Upper lobe of left lung (tissue), 4 donors: ENCODE measurements around the gene UBE2E2.

Experiments
- POLR2A ChIP-seq, 4 donors: fragments of 450-650 bp; IDR thresholded peaks; one replicate each; pipeline ENCODE4 v1.5.1; 2016 to 2017; ENCODE audit warnings: antibody characterized with exemption in 4 of 4, mild to moderate bottlenecking in 2 of 4
- TF ChIP-seq, protein P1 (sequence below), 6 experiments: fragments of 450-650 bp in 4 of 6; fragments of 200-600 bp in 2 of 6; sonication (generic) in 2 of 6; IDR thresholded peaks; one replicate each; pipeline ENCODE4 v1.5.1; 2016 to 2019; ENCODE audit warnings: antibody characterized with exemption in 6 of 6

DNA sequence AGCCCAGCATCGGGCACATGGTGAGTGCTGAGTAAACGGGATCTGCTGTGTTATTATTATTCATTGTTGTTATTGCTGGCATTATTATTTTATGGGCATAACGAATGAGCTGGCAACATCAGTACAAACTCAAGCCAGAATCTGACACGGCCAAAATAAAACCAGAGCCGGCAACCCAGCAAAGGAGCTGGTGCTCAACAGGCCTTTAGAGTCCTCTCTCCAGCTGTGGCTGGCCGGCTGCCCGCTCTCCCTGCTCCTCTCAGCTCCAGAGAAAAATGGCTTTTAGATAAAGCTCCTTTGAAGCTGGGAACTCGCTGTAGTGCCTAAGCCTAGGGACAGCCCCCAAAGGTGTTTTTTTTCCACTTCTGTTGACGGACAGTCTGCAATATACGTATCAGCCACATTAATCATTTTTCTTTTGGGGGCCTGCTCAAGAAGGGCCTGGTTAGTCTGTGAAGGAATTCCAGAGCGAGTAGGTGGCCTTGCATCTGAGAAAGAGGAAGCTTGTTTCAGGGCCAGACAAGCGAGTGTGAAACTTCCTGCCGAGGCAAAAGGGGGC, 408.7 kb downstream of the UBE2E2 start:
- TF ChIP-seq, protein P1, sequence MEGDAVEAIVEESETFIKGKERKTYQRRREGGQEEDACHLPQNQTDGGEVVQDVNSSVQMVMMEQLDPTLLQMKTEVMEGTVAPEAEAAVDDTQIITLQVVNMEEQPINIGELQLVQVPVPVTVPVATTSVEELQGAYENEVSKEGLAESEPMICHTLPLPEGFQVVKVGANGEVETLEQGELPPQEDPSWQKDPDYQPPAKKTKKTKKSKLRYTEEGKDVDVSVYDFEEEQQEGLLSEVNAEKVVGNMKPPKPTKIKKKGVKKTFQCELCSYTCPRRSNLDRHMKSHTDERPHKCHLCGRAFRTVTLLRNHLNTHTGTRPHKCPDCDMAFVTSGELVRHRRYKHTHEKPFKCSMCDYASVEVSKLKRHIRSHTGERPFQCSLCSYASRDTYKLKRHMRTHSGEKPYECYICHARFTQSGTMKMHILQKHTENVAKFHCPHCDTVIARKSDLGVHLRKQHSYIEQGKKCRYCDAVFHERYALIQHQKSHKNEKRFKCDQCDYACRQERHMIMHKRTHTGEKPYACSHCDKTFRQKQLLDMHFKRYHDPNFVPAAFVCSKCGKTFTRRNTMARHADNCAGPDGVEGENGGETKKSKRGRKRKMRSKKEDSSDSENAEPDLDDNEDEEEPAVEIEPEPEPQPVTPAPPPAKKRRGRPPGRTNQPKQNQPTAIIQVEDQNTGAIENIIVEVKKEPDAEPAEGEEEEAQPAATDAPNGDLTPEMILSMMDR (IDR thresholded peaks at IDR 0.05): no peak
- TF ChIP-seq POLR2A (IDR thresholded peaks at IDR 0.05): no peak
